ENCODE results near the gene CRYGD. TPM values are rescaled to one million over a fixed set of nuclear protein-coding genes. Genes with fewer than 3 reads are reported as not detected.

CRYGD gene
- polyA plus RNA-seq, 3 donors = not detected

DNA sequence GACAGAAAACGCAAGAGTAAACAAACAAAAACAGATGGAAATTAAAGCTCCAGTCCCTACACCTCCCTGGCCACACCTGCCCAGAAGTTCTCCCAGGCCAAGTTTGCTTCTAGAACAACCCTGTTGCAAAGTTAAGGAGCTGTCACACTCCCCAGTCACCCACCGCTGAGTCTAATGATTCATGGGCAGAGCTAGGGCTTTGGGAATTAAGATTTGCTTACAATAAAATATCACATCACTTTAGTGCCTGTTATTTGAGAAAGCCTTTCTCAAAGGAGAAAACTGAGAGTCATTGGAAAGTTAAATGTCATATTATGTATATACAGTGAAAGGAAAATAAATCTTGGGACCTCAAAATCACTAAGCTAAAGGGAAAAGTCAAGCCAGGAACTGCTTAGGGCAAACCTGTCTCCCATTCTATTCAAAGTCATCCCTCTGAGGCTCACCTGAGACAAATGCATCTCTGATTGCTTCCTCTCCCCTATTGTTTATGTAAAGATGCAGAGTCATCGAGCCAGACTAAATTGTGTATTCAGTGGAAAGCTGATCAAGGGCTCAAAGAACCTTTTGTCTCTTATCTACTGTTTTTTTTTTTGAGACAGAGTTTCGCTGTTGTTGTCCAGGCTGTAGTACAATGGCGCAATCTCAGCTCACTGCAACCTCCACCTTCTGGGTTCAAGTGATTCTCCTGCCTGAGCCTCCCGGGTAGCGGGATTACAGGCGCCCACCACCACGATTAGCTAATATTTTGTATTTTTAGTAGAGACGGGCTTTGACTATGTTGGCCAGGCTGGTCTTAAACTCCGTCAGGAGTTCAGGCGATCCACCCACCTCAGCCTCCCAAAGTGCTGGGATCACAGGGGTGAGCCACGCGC lies 18.8 kb upstream of the CRYGD start:
- Histone ChIP-seq H3K4me2 (replicated peaks; ENCODE audit: extremely low read depth, low read length, poor library complexity, severe bottlenecking) (no peak overlapping the region), H3K4me1 (ENCODE audit: control insufficient read depth in 1 of 2, insufficient read depth in 2 of 2, low read length in 2 of 2) (no peaks in the 10 kb centered on the region), H3K9ac (ENCODE audit: insufficient read depth, low read length, poor library complexity, severe bottlenecking) (no peak overlapping the region), H3K9me3 (replicated peaks in 1 of 2; ENCODE audit: control insufficient read depth in 1 of 2, insufficient read depth in 1 of 2, low read length in 2 of 2) (peaks cover 0 to 12% of the 10 kb centered on the region in 2 donors), H3K36me3 (replicated peaks in 1 of 2; ENCODE audit: control insufficient read depth in 1 of 2, insufficient read depth in 2 of 2, low read length in 2 of 2) (no peaks in the 10 kb centered on the region), H4K20me1 (ENCODE audit: insufficient read depth, low read length) (no peaks in the 10 kb centered on the region), H3K27me3 (ENCODE audit: control insufficient read depth in 2 of 2, insufficient read depth in 2 of 2, low read length in 2 of 2) (no peaks in the 10 kb centered on the region), H2AFZ (ENCODE audit: insufficient read depth, low read depth, low read length, poor library complexity, severe bottlenecking) (no peak overlapping the region), H3K4me3 (replicated peaks in 1 of 3; ENCODE audit: low read depth in 2 of 3, low read length in 3 of 3) (no peak overlapping the region), H3K27ac (ENCODE audit: low read depth in 1 of 2, low read length in 2 of 2) (no peak overlapping the region), H3K79me2 (ENCODE audit: insufficient read depth, low read length) (no peaks in the 10 kb centered on the region)
- intact Hi-C loops (cut with micrococcal nuclease) = no loop called here
- Mint-ChIP-seq H3K36me3 (no peaks in the 10 kb centered on the region), H3K4me3 (no peak overlapping the region), H3K4me1 (no peaks in the 10 kb centered on the region), H3K9me3 (peaks cover 2 to 23% (median 13%) of the 10 kb centered on the region in 7 donors), H3K27me3 (ENCODE audit: low read depth in 3 of 3) (peaks cover 0 to 3% (median 0%) of the 10 kb centered on the region in 3 donors), H3K27ac (peak overlapping the region in 1 of 7 donors; percentile 60)
- WGBS (ENCODE audit: insufficient coverage) = 76% methylated on average over 5 of the region's 14 CpGs
- DNase-seq = no peak
- TF ChIP-seq, protein P1, sequence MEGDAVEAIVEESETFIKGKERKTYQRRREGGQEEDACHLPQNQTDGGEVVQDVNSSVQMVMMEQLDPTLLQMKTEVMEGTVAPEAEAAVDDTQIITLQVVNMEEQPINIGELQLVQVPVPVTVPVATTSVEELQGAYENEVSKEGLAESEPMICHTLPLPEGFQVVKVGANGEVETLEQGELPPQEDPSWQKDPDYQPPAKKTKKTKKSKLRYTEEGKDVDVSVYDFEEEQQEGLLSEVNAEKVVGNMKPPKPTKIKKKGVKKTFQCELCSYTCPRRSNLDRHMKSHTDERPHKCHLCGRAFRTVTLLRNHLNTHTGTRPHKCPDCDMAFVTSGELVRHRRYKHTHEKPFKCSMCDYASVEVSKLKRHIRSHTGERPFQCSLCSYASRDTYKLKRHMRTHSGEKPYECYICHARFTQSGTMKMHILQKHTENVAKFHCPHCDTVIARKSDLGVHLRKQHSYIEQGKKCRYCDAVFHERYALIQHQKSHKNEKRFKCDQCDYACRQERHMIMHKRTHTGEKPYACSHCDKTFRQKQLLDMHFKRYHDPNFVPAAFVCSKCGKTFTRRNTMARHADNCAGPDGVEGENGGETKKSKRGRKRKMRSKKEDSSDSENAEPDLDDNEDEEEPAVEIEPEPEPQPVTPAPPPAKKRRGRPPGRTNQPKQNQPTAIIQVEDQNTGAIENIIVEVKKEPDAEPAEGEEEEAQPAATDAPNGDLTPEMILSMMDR (IDR thresholded peaks at IDR 0.05) = no peak

DNA sequence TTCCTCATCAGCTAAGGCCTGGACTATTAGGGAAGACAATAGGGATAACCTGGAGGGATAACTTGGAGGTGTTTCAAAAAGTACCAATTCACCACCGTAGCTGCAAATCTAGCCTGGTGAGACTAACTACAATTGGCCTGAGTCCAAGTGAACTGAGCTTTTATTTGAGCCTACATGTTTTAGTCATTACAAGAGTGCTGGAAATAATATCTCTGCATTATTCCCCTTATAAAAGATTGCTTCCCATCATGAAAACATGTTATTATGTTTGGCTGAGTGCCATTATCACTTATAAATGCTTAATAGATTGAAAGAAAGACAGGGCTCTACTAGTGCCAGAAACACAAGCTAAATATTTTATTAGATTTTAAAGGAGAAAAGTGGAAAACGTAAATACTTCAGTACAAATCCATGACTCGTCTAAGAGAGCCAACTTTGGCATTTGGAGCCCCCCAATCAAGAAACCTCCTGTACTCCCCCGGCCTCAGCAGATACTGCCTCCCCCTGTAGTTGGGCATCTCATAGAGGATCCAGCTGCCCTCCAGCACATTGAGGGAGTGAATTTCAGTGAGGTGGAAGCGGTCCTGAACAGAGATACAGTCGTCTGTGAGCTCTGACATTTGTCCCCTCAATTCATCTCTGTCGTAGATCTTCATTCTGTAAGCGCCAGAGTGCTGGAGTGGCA lies 18.1 kb upstream of the CRYGD start:
- peaks cover 4 to 28% (median 17%) of the 10 kb centered on the region in 7 donors for H3K9me3 Mint-ChIP-seq
- H3K9me3 ChIP-seq (replicated peaks in 1 of 2; ENCODE audit: control insufficient read depth in 1 of 2, insufficient read depth in 1 of 2, low read length in 2 of 2) = peaks cover 0 to 20% of the 10 kb centered on the region in 2 donors

More for the DNA sequence above, 18.1 kb upstream of the CRYGD start:
- Histone ChIP-seq H2AFZ (ENCODE audit: insufficient read depth, low read depth, low read length, poor library complexity, severe bottlenecking) (no peak overlapping the region), H3K36me3 (replicated peaks in 1 of 2; ENCODE audit: control insufficient read depth in 1 of 2, insufficient read depth in 2 of 2, low read length in 2 of 2) (no peaks in the 10 kb centered on the region), H3K4me1 (ENCODE audit: control insufficient read depth in 1 of 2, insufficient read depth in 2 of 2, low read length in 2 of 2) (no peaks in the 10 kb centered on the region), H3K4me3 (replicated peaks in 1 of 3; ENCODE audit: low read depth in 2 of 3, low read length in 3 of 3) (no peak overlapping the region), H3K4me2 (replicated peaks; ENCODE audit: extremely low read depth, low read length, poor library complexity, severe bottlenecking) (no peak overlapping the region), H3K27ac (ENCODE audit: low read depth in 1 of 2, low read length in 2 of 2) (no peak overlapping the region), H3K9ac (ENCODE audit: insufficient read depth, low read length, poor library complexity, severe bottlenecking) (no peak overlapping the region), H4K20me1 (ENCODE audit: insufficient read depth, low read length) (no peaks in the 10 kb centered on the region), H3K27me3 (ENCODE audit: control insufficient read depth in 2 of 2, insufficient read depth in 2 of 2, low read length in 2 of 2) (no peaks in the 10 kb centered on the region), H3K79me2 (ENCODE audit: insufficient read depth, low read length) (no peaks in the 10 kb centered on the region)
- Mint-ChIP-seq H3K27me3 (ENCODE audit: low read depth in 3 of 3) (peaks cover 0 to 3% (median 0%) of the 10 kb centered on the region in 3 donors), H3K36me3 (no peaks in the 10 kb centered on the region), H3K27ac (no peak overlapping the region), H3K4me3 (no peak overlapping the region), H3K4me1 (no peaks in the 10 kb centered on the region)
- TF ChIP-seq, protein P1 (IDR thresholded peaks at IDR 0.05) = no peak
- WGBS (ENCODE audit: insufficient coverage) = 88% methylated on average over 2 of the region's 8 CpGs
- intact Hi-C loops (cut with micrococcal nuclease) = no loop called here
- DNase-seq = no peak
